KMS-11 (cell line): ENCODE results near the gene HAS3.
A peak's percentile ranks its signal among the peaks of the same experiment; 100 is the strongest.
"Not testable (repeated sequence)": the region's sequence is repeated elsewhere in the genome, so short reads cannot be mapped to it uniquely, and the experiment has no call there.

Experiments
- H2AFZ ChIP-seq: fragments of 200-600 bp; sonication (generic); 2 replicates; pipeline ENCODE4 v1.6.1; 2016; ENCODE audit warnings: antibody characterized with exemption, mixed run types, low read depth
- H3K27ac ChIP-seq: fragments of 200-600 bp; sonication (generic); 2 replicates; pipeline ENCODE4 v1.6.1; 2016; ENCODE audit warnings: mild to moderate bottlenecking, mixed run types
- H3K27me3 ChIP-seq: fragments of 200-600 bp; sonication (generic); 2 replicates; pipeline ENCODE4 v1.6.1; 2017; ENCODE audit warnings: mild to moderate bottlenecking, low read depth, mixed run types, moderate library complexity; ENCODE audit not compliant: insufficient read depth
- H3K36me3 ChIP-seq: fragments of 200-600 bp; sonication (generic); 2 replicates; pipeline ENCODE4 v1.6.1; 2017; ENCODE audit warnings: mild to moderate bottlenecking, mixed run types; ENCODE audit not compliant: insufficient read depth
- H3K4me1 ChIP-seq: fragments of 200-600 bp; sonication (generic); 2 replicates; pipeline ENCODE4 v1.6.1; 2016; ENCODE audit warnings: mild to moderate bottlenecking, low read depth, mixed run types; ENCODE audit not compliant: poor library complexity, severe bottlenecking
- H3K4me2 ChIP-seq: fragments of 200-600 bp; sonication (generic); 2 replicates; pipeline ENCODE4 v1.7.0; 2016; ENCODE audit warnings: mild to moderate bottlenecking, mixed run types
- H3K4me3 ChIP-seq: fragments of 200-600 bp; sonication (generic); IDR thresholded peaks from 2 replicates; pipeline ENCODE4 v1.6.1; 2017; ENCODE audit warnings: low read depth, low read length, mixed read lengths; ENCODE audit not compliant: insufficient read depth
- H3K79me2 ChIP-seq: fragments of 200-600 bp; sonication (generic); 2 replicates; pipeline ENCODE4 v1.6.1; 2016; ENCODE audit warnings: low read depth, mixed run types; ENCODE audit not compliant: insufficient read depth
- H3K9ac ChIP-seq: fragments of 200-600 bp; sonication (generic); 2 replicates; pipeline ENCODE4 v1.6.1; 2016; ENCODE audit warnings: mild to moderate bottlenecking, mixed run types
- H4K20me1 ChIP-seq: fragments of 200-600 bp; sonication (generic); 2 replicates; pipeline ENCODE4 v1.6.1; 2016; ENCODE audit warnings: mild to moderate bottlenecking, mixed run types; ENCODE audit not compliant: insufficient read depth
- TF ChIP-seq, protein P1 (sequence below): fragments of 200-600 bp; sonication (generic); conservative IDR thresholded peaks from 2 replicates; pipeline ENCODE4 v1.6.1; 2017; ENCODE audit warnings: low read depth, mild to moderate bottlenecking, antibody characterized with exemption, low read length, moderate library complexity, mixed read lengths

Gene HAS3

GRCh38 chr16:69131839-69132423 is 26.5 kb downstream of the HAS3 start:
- Histone ChIP-seq H4K20me1 (no peaks in the 10 kb centered on the region), H3K27ac (peak overlapping the region; percentile 37), H3K4me1 (peaks cover 24% of the 10 kb centered on the region), H3K36me3 (no peaks in the 10 kb centered on the region), H3K79me2 (peaks cover 75% of the 10 kb centered on the region), H2AFZ (0 out of 2 replicates have a peak overlapping the region, but pooled peaks have one; percentile 67), H3K4me3 (no peak overlapping the region), H3K27me3 (no peaks in the 10 kb centered on the region), H3K4me2 (peak overlapping the region; percentile 84), H3K9ac (peak overlapping the region; percentile 81)
- TF ChIP-seq, protein P1, sequence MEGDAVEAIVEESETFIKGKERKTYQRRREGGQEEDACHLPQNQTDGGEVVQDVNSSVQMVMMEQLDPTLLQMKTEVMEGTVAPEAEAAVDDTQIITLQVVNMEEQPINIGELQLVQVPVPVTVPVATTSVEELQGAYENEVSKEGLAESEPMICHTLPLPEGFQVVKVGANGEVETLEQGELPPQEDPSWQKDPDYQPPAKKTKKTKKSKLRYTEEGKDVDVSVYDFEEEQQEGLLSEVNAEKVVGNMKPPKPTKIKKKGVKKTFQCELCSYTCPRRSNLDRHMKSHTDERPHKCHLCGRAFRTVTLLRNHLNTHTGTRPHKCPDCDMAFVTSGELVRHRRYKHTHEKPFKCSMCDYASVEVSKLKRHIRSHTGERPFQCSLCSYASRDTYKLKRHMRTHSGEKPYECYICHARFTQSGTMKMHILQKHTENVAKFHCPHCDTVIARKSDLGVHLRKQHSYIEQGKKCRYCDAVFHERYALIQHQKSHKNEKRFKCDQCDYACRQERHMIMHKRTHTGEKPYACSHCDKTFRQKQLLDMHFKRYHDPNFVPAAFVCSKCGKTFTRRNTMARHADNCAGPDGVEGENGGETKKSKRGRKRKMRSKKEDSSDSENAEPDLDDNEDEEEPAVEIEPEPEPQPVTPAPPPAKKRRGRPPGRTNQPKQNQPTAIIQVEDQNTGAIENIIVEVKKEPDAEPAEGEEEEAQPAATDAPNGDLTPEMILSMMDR: no peak

GRCh38 chr16:69132424-69133252 is 27.2 kb downstream of the HAS3 start, which contains the start of the genes CHTF8 and UTP4:
Gene CHTF8, minus strand, starts transcription at chr16:69132588. Its CDS starts 11,130 bp downstream, at chr16:69121458.
Gene UTP4, plus strand, starts transcription at chr16:69132649. Its CDS starts 811 bp downstream, at chr16:69133460.
- Histone ChIP-seq H3K4me2 (peak within 1 kb of the TSS; percentile 86), H3K27me3 (no peaks in the 10 kb centered on the region), H3K4me1 (peaks cover 24% of the 10 kb centered on the region), H3K4me3 (no peak within 1 kb of the TSS), H3K36me3 (no peaks in the 10 kb centered on the region), H3K9ac (peak within 1 kb of the TSS; percentile 81), H4K20me1 (no peaks in the 10 kb centered on the region), H3K27ac (peak within 1 kb of the TSS; percentile 37), H2AFZ (peak within 1 kb of the TSS; percentile 67), H3K79me2 (peaks cover 81% of the 10 kb centered on the region)
- TF ChIP-seq, protein P1: no peak

DNA sequence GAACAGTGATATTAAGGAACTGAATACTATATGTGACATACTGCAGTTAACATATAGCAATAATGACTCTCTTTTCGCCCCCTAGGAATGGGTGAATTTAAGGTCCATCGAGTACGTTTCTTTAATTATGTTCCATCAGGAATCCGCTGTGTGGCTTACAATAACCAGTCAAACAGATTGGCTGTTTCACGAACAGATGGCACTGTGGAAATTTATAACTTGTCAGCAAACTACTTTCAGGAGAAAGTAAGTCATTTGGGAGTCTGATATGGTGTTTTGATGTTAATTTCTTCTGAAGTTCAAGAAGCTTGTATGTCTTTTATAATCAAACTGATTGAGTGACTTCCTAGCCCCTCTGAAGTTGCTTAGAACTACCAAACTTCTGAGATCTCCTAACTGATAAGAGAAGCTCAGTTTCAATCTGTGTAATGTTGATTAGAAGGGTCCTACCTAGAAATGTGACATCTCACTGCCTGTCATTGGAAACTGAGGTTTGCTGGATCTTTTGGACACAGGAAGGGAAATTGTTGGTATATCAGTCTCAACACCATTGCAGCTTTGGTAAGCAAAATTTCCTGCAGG is 28.0 kb downstream of the HAS3 start:
- Histone ChIP-seq H3K79me2 (peaks cover 77% of the 10 kb centered on the region), H3K27ac (peak overlapping the region; percentile 37; the same call in 1 of the 2 replicates), H4K20me1 (no peaks in the 10 kb centered on the region), H3K4me1 (peaks cover 24% of the 10 kb centered on the region), H3K4me3 (no peak overlapping the region), H3K9ac (peak overlapping the region; percentile 81; the same call in 1 of the 2 replicates), H2AFZ (no peak overlapping the region; the same call in 1 of the 2 replicates), H3K27me3 (no peaks in the 10 kb centered on the region), H3K36me3 (peaks cover 7% of the 10 kb centered on the region; the same call in 1 of the 2 replicates), H3K4me2 (peak overlapping the region; percentile 86)
- TF ChIP-seq, protein P1: no peak

GRCh38 chr16:69138608-69139007 is 33.2 kb downstream of the HAS3 start:
- H3K79me2 ChIP-seq: peaks cover 46% of the 10 kb centered on the region; the same call in 1 of the 2 replicates
- no peak overlapping the region for H3K27ac ChIP-seq
- no peaks in the 10 kb centered on the region for H4K20me1 ChIP-seq
- H3K27me3 ChIP-seq: no peaks in the 10 kb centered on the region
- H3K4me1 ChIP-seq: peaks cover 17% of the 10 kb centered on the region
- no peak overlapping the region for H3K9ac ChIP-seq
- H2AFZ ChIP-seq: no peak overlapping the region
- no peak overlapping the region for H3K4me3 ChIP-seq
- H3K4me2 ChIP-seq: no peak overlapping the region
- TF ChIP-seq, protein P1: no peak
- H3K36me3 ChIP-seq: peaks cover 19% of the 10 kb centered on the region; the same call in 1 of the 2 replicates

DNA sequence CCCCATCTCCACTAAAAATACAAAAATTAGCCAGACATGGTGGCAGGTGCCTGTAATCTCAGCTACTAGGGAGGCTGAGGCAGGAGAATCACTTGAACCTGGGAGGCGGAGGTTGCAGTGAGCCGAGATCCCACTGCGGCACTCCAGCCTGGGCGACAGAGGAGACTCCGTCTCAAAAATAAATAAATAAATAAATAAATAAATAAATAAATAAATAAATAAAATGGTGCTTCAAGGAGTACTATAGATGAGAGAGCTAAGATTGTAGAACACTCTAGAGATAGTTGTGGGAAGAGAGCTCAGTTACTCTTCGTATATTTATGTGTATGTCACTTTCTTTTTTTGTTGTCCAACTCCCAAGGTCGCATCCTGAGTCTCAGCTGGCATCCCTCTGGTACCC is 34.0 kb downstream of the HAS3 start:
- H3K4me3 ChIP-seq, H2AFZ ChIP-seq, H3K27ac ChIP-seq, H3K27me3 ChIP-seq, H3K4me1 ChIP-seq, H3K4me2 ChIP-seq, H4K20me1 ChIP-seq, H3K9ac ChIP-seq: not testable (repeated sequence)
- Histone ChIP-seq H3K36me3 (peaks cover 19% of the 10 kb centered on the region; the same call in 1 of the 2 replicates), H3K79me2 (peaks cover 37% of the 10 kb centered on the region; the same call in 1 of the 2 replicates)
